ENCODE measurements around the gene PCBP3. TPM values are rescaled to one million over a fixed set of nuclear protein-coding genes. Genes with fewer than 3 reads are reported as not detected.

Gene PCBP3
- total RNA-seq, 1 experiment from 2014 or later, result not detected

GRCh38 chr21:45787371-45787770 is 143.8 kb downstream of the PCBP3 start:
- Histone ChIP-seq H3K9me3 (ENCODE audit: insufficient read depth, low read depth) (no peaks in the 10 kb centered on the region), H3K4me1 (replicated peaks; ENCODE audit: insufficient read depth) (no peaks in the 10 kb centered on the region), H3K4me2 (no peak overlapping the region), H3K79me2 (ENCODE audit: low read depth) (no peaks in the 10 kb centered on the region), H2AFZ (no peak overlapping the region), H3K36me3 (ENCODE audit: low read depth) (no peaks in the 10 kb centered on the region), H3K27me3 (ENCODE audit: insufficient read depth, low read depth) (peaks cover 78% of the 10 kb centered on the region), H4K20me1 (ENCODE audit: insufficient read depth) (no peaks in the 10 kb centered on the region), H3K27ac (no peak overlapping the region), H3K9me2 (ENCODE audit: insufficient read depth) (no peaks in the 10 kb centered on the region), H3F3A (ENCODE audit: insufficient read depth, low read depth) (no peaks in the 10 kb centered on the region), H3K4me3 (no peak overlapping the region)
- intact Hi-C loops (cut with micrococcal nuclease; ENCODE audit: unreplicated experiment), result no loop called here
- CTCF ChIA-PET, result no interaction called here
- DNase-seq, result no peak
- no peak for TF ChIP-seq CTCF (conservative IDR thresholded peaks at IDR 0.05)
- no peak for TF ChIP-seq EZH2 (IDR thresholded peaks at IDR 0.05; ENCODE audit: low read depth)
- BruUV-seq (replicated peaks), result no TSS peak
- POLR2A ChIA-PET (ENCODE audit: unreplicated experiment), result no interaction called here

- POLR2A ChIA-PET (ENCODE audit: unreplicated experiment), result no interaction called here
- Histone ChIP-seq H3K4me1 (replicated peaks; ENCODE audit: insufficient read depth) (no peaks in the 10 kb centered on the region), H3K79me2 (ENCODE audit: low read depth) (no peaks in the 10 kb centered on the region), H3K27ac (no peak overlapping the region), H3K4me2 (no peak overlapping the region), H3K9me3 (ENCODE audit: insufficient read depth, low read depth) (no peaks in the 10 kb centered on the region), H2AFZ (no peak overlapping the region), H4K20me1 (ENCODE audit: insufficient read depth) (no peaks in the 10 kb centered on the region), H3K36me3 (ENCODE audit: low read depth) (no peaks in the 10 kb centered on the region), H3F3A (ENCODE audit: insufficient read depth, low read depth) (no peaks in the 10 kb centered on the region), H3K9me2 (ENCODE audit: insufficient read depth) (no peaks in the 10 kb centered on the region), H3K27me3 (ENCODE audit: insufficient read depth, low read depth) (peaks cover 77% of the 10 kb centered on the region), H3K4me3 (no peak overlapping the region)
- CTCF ChIA-PET, result no interaction called here
- TF ChIP-seq CTCF (conservative IDR thresholded peaks at IDR 0.05), result no peak
- no peak for TF ChIP-seq EZH2 (IDR thresholded peaks at IDR 0.05; ENCODE audit: low read depth)
- DNase-seq, result no peak
- no TSS peak for BruUV-seq (replicated peaks)
- intact Hi-C loops (cut with micrococcal nuclease; ENCODE audit: unreplicated experiment), result no loop called here
Measured at GRCh38 chr21:45788198-45788597, 144.7 kb downstream of the PCBP3 start.

GRCh38 chr21:45788637-45789506 is 145.3 kb downstream of the PCBP3 start:
- CTCF ChIA-PET, result no interaction called here
- no peak overlapping the region for H3K27ac ChIP-seq
- H3K79me2 ChIP-seq (ENCODE audit: low read depth), result no peaks in the 10 kb centered on the region
- H3K27me3 ChIP-seq (ENCODE audit: insufficient read depth, low read depth), result peaks cover 78% of the 10 kb centered on the region
- POLR2A ChIA-PET (ENCODE audit: unreplicated experiment), result no interaction called here
- no TSS peak for BruUV-seq (replicated peaks)
- no peaks in the 10 kb centered on the region for H4K20me1 ChIP-seq (ENCODE audit: insufficient read depth)
- no peaks in the 10 kb centered on the region for H3K36me3 ChIP-seq (ENCODE audit: low read depth)
- intact Hi-C loops (cut with micrococcal nuclease; ENCODE audit: unreplicated experiment), result no loop called here
- H2AFZ ChIP-seq, result no peak overlapping the region
- no peak overlapping the region for H3K4me2 ChIP-seq
- no peak for TF ChIP-seq EZH2 (IDR thresholded peaks at IDR 0.05; ENCODE audit: low read depth)
- no peak for TF ChIP-seq CTCF (conservative IDR thresholded peaks at IDR 0.05)
- DNase-seq, result no peak
- no peak overlapping the region for H3K4me3 ChIP-seq
- H3K9me3 ChIP-seq (ENCODE audit: insufficient read depth, low read depth), result no peaks in the 10 kb centered on the region
- no peaks in the 10 kb centered on the region for H3K4me1 ChIP-seq (replicated peaks; ENCODE audit: insufficient read depth)
- no peaks in the 10 kb centered on the region for H3K9me2 ChIP-seq (ENCODE audit: insufficient read depth)
- H3F3A ChIP-seq (ENCODE audit: insufficient read depth, low read depth), result no peaks in the 10 kb centered on the region
